ENCODE results near the gene ACACB.

DNA sequence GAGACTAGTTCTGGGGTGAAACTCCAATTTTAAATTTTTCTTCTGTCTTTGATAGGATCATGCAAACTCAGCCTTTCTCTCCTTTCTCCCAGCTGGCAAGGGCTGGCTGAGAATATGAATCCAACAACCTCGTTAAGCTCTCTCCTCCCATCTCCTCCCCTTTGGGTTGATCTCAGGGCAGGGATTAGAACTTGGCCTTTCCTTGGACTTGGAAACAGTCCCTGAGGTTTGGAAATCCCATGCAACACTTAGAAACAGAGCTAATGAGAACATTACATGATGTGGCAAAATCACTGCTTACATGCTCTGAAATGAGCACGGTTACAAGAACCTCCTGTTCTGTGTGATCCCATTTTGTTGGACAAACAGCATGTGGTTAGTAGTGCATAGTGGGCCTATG, 31.6 kb downstream of the ACACB start:
- TF ChIP-seq, protein P1, sequence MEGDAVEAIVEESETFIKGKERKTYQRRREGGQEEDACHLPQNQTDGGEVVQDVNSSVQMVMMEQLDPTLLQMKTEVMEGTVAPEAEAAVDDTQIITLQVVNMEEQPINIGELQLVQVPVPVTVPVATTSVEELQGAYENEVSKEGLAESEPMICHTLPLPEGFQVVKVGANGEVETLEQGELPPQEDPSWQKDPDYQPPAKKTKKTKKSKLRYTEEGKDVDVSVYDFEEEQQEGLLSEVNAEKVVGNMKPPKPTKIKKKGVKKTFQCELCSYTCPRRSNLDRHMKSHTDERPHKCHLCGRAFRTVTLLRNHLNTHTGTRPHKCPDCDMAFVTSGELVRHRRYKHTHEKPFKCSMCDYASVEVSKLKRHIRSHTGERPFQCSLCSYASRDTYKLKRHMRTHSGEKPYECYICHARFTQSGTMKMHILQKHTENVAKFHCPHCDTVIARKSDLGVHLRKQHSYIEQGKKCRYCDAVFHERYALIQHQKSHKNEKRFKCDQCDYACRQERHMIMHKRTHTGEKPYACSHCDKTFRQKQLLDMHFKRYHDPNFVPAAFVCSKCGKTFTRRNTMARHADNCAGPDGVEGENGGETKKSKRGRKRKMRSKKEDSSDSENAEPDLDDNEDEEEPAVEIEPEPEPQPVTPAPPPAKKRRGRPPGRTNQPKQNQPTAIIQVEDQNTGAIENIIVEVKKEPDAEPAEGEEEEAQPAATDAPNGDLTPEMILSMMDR (IDR thresholded peaks at IDR 0.05; ENCODE audit: extremely low read depth in 1 of 2, insufficient read depth in 1 of 2, low read depth in 1 of 2, low read length in 2 of 2) = no peak
- TF ChIP-seq POLR2A (IDR thresholded peaks at IDR 0.05; ENCODE audit: low read depth, low read length) = no peak
- no peak for TF ChIP-seq POLR2AphosphoS5 (IDR thresholded peaks at IDR 0.05; ENCODE audit: insufficient read depth, low read depth, low read length)
- TF ChIP-seq, protein P2, sequence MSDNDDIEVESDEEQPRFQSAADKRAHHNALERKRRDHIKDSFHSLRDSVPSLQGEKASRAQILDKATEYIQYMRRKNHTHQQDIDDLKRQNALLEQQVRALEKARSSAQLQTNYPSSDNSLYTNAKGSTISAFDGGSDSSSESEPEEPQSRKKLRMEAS (IDR thresholded peaks at IDR 0.05; ENCODE audit: insufficient read depth, insufficient read length) = no peak
- no peak for TF ChIP-seq JUN (IDR thresholded peaks at IDR 0.05; ENCODE audit: borderline replicate concordance, insufficient read depth, insufficient read length, low read depth)
- no peak for TF ChIP-seq FOS (IDR thresholded peaks at IDR 0.05; ENCODE audit: borderline replicate concordance, insufficient read depth, low read length)
- TF ChIP-seq EZH2 (IDR thresholded peaks at IDR 0.05; ENCODE audit: borderline replicate concordance, low read depth, low read length, severe bottlenecking) = no peak
- TF ChIP-seq MYC (IDR thresholded peaks at IDR 0.05; ENCODE audit: low read depth, low read length) = no peak
- TF ChIP-seq GATA2 (IDR thresholded peaks at IDR 0.05; ENCODE audit: insufficient read depth, insufficient read length, low read depth, low read length) = no peak

All from endothelial cell of umbilical vein (primary cell).